ENCODE results near the gene AFDN.

GRCh38 chr6:167990016-167990945, 163.6 kb downstream of the AFDN start:
- no peak for TF ChIP-seq ZNF425 (CRISPR knock-in tag; conservative IDR thresholded peaks at IDR 0.05)
- no peak for TF ChIP-seq ATF3 (CRISPR knock-in tag; conservative IDR thresholded peaks at IDR 0.05)
- no peak for TF ChIP-seq USF2 (CRISPR knock-in tag; IDR thresholded peaks at IDR 0.05)
- no peak for TF ChIP-seq KAT7 (CRISPR knock-in tag; IDR thresholded peaks at IDR 0.05; ENCODE audit: borderline replicate concordance)
- no peak for TF ChIP-seq CTCF (IDR thresholded peaks at IDR 0.05)
- no peak for TF ChIP-seq ZBTB43 (CRISPR knock-in tag; IDR thresholded peaks at IDR 0.05)
- no peak for TF ChIP-seq NR1H2 (CRISPR knock-in tag; IDR thresholded peaks at IDR 0.05)
- TF ChIP-seq NFYB (CRISPR knock-in tag; conservative IDR thresholded peaks at IDR 0.05; ENCODE audit: low read depth) = no peak
- no peak for TF ChIP-seq PREB (CRISPR knock-in tag; IDR thresholded peaks at IDR 0.05; ENCODE audit: borderline replicate concordance)
- no peak for TF ChIP-seq STAT6 (CRISPR knock-in tag; conservative IDR thresholded peaks at IDR 0.05; ENCODE audit: low read depth)
- TF ChIP-seq MXD4 (CRISPR knock-in tag; IDR thresholded peaks at IDR 0.05; ENCODE audit: borderline replicate concordance) = no peak
- no peak for TF ChIP-seq MAX (CRISPR knock-in tag; IDR thresholded peaks at IDR 0.05)
- TF ChIP-seq FOXJ3 (CRISPR knock-in tag; IDR thresholded peaks at IDR 0.05; ENCODE audit: borderline replicate concordance) = no peak
